ENCODE measurements around the gene MYL10.

MYL10 gene

GRCh38 chr7:101629171-101629570, at the start of gene MYL10:
TSS of gene MYL10 (minus strand) at chr7:101629296. CDS start at chr7:101629118, 178 bp downstream.
- no peak for DNase-seq

GRCh38 chr7:101678658-101679057, 49.6 kb upstream of the MYL10 start:
- no peak for DNase-seq

- no peak for DNase-seq
These were observed 48.8 kb upstream of the MYL10 start for GRCh38 chr7:101677797-101678479.

GRCh38 chr7:101677391-101677790, 48.3 kb upstream of the MYL10 start:
- DNase-seq, result no peak

DNA sequence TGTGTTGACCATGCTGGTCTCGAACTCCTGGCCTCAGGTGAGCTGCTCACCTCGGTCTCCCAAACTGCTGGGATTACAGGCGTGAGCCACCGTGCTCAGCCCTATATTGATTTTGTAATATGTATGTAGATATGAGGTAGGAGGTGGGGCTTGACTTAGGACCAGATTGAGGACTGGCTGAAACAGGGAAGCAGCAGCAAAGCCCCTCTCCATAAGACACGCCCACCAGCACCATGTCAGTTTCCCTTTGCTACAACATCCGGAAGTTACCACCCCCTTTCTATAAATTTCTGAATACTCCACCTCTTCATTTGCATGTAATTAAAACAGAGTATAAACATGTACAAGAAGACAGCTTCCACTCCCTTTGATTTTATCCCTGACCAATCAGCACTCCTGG, 47.9 kb upstream of the MYL10 start:
- no peak for DNase-seq

GRCh38 chr7:101676062-101676598, 47.0 kb upstream of the MYL10 start:
- no peak for DNase-seq

DNA sequence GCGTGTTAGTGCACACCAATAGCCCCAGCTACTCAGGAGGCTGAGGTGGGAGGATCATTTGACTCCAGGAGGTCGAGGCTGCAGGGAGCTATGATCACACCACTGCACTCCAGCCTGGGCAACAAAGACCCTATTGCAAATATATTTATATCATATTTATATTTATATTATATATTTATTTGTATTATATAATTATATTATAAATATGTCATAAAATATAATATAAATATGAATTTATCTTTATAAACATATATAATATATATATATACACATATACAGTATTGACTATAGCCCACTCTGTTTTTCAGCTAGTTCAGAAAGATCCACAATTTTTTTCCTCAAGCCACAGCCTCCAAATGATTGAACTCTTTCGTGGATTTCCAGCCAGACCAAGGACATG, 45.3 kb upstream of the MYL10 start:
- no peak for DNase-seq

- DNase-seq, result no peak
These were observed 44.9 kb upstream of the MYL10 start for GRCh38 chr7:101673951-101674350.

DNA sequence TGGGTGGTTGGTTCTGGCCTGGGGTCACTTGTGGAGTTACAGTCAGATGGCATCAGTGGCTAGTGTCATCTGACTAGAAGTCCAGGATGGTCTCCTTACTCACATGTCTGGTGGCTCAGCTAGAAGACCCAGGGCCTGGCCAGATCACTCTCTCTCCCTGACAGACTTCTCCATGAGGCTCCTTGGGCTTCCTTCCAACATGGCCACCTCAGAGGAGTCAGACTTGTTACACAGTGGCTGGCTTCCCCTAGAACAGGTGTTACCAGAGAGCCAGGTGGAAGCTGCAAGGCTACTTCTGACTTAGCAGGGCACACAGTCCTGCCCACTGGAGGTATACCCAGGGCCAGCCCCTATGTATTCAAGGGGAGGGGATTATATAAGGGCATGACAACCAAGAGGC, 44.2 kb upstream of the MYL10 start:
- DNase-seq, result no peak

GRCh38 chr7:101671371-101672356, 42.6 kb upstream of the MYL10 start:
- DNase-seq, result no peak

DNA sequence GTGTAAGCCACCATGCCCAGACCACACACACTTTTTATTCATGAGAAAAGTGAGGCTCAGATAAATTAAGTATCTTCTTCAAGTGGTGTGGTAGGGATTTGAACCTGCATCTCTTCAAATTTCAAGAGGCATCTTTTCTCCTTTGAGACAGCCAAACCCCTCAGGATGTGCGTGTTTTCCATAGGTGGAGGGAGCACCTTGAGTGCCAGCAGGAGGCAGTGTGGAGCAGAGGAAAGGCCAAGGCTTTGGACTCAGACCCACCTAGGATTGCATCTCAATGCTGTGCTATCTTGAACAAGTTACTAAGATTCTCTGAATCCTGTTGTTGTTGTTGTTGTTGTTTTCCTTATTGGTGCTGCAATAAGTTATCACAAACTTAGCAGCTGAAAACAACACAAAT, 40.2 kb upstream of the MYL10 start:
- no peak for DNase-seq

DNA sequence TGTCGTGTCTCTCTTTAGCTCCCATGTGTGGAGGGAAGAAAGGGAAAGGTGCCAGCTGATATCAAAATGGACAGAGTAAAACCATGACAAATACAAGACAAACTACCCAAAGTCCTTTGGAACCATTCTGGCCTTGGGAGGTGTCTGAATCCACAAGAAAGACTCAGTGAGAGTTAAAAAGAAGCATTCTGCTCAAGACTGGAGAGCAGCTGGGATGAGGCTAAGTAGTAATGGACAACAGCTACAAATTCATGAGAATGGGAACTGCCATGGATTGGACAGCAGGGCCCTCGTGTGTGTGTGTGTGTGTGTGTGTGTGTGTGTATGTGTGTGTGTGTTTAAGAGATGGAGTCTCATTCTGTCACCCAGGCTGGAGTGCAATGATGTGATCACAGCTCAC, 39.6 kb upstream of the MYL10 start:
- DNase-seq, result no peak

DNA sequence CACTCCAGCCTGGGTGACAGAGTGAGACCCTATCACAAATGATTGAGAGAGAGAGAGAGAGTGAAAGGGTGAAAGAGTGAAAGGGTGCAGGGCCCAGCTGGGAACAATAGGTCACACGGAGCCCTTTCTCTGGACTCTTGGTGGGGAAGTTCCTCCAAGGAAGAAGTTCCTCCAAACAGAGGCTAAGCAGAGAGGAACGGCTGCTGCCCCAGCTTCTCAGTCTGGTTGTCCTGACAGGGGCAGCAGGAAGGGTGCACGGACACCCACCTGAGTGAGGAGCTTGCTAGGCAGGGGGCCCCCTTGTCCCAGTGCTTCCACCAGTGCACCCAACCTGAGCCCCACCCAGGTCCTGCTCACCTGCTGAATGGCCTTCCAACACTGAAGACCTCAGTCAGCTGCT, 38.8 kb upstream of the MYL10 start:
- DNase-seq, result no peak

DNA sequence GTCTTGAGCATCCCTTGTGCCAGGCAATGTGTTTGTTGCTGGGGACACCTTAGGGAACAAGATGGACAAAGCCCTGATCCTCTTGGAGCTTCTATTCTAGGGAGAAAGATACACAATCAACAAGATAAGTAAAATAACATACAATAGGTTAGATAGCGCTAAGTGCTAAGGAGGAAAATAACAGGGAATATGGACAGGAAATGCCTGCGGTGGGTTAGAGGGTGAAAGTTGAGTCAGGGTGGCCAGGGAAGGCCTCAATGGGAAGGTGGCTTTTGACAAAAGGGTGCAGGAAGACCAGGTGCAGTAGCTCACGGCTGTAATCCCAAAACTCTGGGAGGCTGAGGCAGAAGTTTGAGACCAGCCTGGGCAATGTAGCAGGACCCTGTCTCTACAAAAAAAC, 38.3 kb upstream of the MYL10 start:
- DNase-seq, result no peak

DNA sequence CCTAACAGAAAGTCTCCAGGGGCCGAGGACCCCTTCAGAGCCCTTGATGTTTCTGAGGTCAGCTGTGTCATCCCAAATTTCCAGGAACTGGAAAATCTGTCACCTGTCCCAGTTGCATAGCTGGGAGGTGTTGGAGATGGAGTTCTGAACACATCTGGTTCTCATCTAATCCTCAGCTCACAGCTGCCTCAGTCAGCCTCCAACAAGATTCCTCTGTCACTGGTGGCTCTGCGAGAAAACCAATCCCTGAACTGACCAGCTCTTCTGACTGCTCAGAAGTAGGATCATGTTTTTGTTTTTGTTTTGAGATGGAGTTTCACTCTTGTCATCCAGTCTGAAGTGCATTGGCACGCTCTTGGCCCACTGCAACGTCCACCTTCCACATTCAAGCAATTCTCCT, 37.6 kb upstream of the MYL10 start:
- DNase-seq, result no peak

- DNase-seq, result no peak
These were observed 37.2 kb upstream of the MYL10 start for GRCh38 chr7:101666293-101666692.

- no peak for DNase-seq
These were observed 35.9 kb upstream of the MYL10 start for GRCh38 chr7:101664893-101665471.

GRCh38 chr7:101664436-101664835, 35.3 kb upstream of the MYL10 start:
- DNase-seq, result no peak

DNA sequence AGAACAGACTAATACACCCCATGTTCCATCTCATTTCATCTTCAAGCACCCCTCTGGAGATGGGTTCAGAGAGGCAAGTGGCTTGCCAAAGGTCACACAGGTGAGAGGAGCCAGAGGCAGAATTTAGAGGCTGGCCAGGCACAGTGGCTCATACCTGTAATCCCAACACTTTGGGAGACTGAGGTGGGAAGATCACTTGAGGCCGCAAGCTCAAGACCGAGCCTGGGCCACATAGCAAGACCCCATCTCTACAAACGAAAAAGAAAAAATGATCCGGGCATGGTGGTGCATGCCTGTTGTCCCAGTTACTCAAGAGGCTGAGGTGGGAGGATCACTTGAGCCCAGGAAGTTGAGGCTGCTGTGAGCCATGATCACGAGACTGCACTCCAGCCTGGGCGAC, 34.7 kb upstream of the MYL10 start:
- no peak for DNase-seq

DNA sequence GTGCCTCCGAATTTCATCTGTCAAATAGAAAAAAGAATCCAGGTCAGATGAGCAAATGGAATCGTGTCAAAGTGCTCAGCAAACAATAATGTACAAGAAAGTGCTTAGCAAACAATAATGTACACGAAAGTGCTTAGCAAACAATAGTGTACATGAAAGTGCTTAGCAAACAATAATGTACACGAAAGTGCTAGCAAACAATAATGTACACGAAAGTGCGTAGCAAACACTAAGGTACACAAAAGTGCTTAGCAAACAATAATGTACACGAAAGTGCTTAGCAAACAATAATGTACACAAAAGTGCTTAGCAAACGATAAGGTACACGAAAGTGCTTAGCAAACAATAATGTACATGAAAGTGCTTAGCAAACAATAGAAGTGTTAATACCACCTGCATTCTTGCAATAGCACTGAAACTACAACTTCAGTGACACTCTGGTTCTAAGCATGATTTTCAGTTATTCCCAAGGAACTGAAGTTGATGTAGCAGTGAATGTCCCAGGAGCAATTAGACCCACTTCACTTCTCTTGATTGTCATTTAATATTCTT, 33.4 kb upstream of the MYL10 start:
- no peak for DNase-seq

- DNase-seq, result no peak
These were observed 30.6 kb upstream of the MYL10 start for GRCh38 chr7:101659706-101660105.

- DNase-seq, result no peak
These were observed 28.1 kb upstream of the MYL10 start for GRCh38 chr7:101657171-101657570.

DNA sequence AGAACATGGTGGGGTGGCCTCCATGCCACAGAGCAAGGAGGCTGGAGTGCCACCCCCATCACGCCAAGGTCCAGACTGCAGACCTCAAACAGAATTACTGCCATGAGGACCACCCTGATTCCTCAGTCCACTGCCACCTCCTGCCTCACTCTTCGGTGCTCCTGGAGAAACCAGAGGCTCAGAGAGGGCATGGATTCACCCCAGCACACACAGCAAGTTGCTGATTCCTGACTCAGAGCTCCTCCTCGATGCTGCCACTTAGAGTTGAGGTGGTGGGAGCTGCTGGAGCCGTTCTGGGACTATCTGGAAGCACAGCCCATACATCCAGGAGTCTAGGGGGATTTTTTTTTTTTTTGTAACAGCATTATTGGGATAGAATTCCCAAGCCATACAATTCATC, 22.0 kb upstream of the MYL10 start:
- no peak for DNase-seq
